ENCODE results near the gene COL25A1.
"Not testable (repeated sequence)": the region's sequence is repeated elsewhere in the genome, so short reads cannot be mapped to it uniquely, and the experiment has no call there.

The COL25A1 gene

DNA sequence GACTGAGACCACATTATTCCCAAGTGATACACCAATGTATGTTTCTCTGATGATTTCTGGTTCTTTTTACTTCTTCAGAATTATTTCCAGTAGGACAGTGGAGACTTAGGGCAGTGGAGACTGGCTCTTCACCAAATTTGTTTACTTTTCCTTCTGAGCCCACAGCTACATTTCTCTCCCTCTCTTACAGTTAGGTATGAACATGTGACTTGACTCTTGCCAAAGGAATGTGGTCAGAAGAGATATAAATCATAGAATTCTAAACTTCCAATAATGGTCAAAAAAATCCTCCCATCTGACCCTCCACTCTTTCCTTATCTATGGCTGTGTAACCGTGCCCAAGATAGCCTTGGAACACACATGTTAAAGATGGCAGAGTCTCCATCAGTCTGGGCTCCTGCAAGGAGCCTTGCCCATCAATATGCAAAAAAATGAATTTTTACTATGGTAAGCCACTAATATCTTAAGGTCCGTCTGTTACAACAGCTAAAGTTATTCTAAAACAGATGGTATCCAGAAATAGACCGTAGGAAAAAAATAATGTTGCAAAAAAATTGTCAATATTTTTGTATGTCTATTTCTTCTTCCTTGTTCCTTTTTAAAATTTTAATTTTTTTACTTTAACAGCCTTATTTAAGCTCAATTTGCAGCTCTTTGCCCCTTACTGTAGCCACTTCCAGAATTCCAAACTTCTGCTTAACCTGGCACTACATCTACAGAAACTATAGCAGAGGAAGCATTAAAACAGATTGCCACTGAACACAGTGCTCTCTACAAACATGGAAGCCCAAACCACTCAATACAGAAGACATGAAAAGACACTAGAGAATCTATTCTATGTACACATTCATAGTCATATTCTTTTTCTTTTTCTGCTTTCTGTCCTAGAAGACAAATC is 260.7 kb downstream of the COL25A1 start:
- in situ Hi-C loops (cut with HindIII; ENCODE audit: low pct_unique_long_range_greater_than_20kb, low sequenced_read_pairs), result no loop called here
- no peak for TF ChIP-seq JUND (IDR thresholded peaks at IDR 0.05; ENCODE audit: low read depth)
- DNase-seq (ENCODE audit: low read depth in 1 of 2, low spot score in 1 of 2), result no peak

DNA sequence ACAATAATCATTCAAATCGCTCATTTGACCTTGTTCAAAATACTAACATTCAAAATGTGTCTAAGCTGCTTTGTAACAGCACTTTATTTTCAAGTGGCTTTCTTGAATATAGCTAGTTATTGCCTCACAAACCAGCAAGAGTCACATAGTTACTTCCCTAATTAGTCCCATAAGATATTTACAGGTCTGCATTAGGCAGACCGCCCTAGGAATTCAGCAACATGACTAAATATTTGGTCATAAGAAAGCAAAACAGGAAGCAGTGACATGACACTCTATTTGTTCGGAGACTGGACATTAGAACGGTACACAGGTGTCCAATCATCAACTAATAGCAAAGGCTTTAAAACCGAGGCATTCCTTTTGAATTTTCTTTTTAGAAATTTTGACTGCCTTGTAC is 262.0 kb downstream of the COL25A1 start:
- TF ChIP-seq JUND (IDR thresholded peaks at IDR 0.05; ENCODE audit: low read depth), result no peak
- DNase-seq (ENCODE audit: low read depth in 1 of 2, low spot score in 1 of 2), result no peak
- in situ Hi-C loops (cut with HindIII; ENCODE audit: low pct_unique_long_range_greater_than_20kb, low sequenced_read_pairs), result no loop called here

DNA sequence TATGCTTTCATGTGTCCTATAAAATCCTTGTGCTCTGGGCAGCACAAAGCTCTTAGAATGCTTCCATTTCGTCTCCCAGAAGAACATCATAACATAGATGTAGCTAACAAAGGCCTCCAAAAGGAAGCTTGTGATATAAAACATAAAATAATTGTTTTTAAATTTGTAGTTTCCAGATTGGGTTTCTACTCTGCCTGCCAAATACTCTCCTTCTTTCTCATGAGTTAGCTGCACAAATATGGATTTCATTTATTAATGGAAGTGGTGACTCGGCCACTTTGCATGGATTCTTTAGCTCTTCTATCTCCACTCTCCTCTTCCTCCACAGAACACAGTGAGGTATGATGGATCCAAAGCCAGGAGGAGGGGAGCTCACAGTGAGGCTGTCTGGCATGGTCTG is 265.4 kb downstream of the COL25A1 start:
- TF ChIP-seq JUND (IDR thresholded peaks at IDR 0.05; ENCODE audit: low read depth), result no peak
- in situ Hi-C loops (cut with HindIII; ENCODE audit: low pct_unique_long_range_greater_than_20kb, low sequenced_read_pairs), result no loop called here
- DNase-seq (ENCODE audit: low read depth in 1 of 2, low spot score in 1 of 2), result no peak

DNA sequence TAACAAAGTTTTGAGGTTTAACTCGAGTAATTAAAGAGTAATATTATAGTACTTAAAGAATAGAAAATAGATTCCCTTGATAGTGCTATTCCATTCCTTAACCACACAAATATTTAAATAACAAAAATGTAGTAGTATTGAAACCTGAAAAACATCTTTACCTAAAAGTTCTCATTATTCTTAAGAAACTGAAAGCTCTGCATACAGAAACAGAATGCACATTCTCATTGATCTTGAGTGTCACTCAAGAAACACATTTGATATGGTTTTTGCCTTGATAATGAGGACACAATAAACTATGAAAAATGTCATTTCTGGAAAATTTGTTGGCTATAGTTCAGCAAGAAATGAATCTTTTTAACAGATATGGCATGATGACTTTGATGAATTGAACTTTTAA is 268.5 kb downstream of the COL25A1 start:
- TF ChIP-seq JUND (IDR thresholded peaks at IDR 0.05; ENCODE audit: low read depth), result no peak
- in situ Hi-C loops (cut with HindIII; ENCODE audit: low pct_unique_long_range_greater_than_20kb, low sequenced_read_pairs), result no loop called here

DNA sequence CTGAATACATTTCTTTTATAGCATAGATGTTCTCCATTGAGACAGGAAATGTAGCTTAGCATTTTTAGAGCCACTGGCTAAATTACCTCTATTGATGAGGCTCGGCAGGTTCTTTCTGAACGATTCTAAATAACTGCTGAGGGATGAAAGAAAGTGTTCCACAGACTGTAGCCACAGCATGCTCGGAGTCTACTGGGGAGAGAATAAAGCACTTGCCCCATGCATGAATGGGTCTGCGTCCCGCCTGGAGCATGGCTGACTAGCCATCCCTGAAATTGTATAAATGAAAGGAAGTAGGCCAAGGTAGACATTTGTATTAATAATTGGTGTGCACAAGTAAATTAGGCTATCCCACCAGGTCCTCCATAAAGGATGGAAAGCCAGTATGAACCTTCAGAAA is 269.8 kb downstream of the COL25A1 start:
- in situ Hi-C loops (cut with HindIII; ENCODE audit: low pct_unique_long_range_greater_than_20kb, low sequenced_read_pairs), result no loop called here
- TF ChIP-seq JUND (IDR thresholded peaks at IDR 0.05; ENCODE audit: low read depth), result no peak
- no peak for DNase-seq (ENCODE audit: low read depth in 1 of 2, low spot score in 1 of 2)

More for the DNA sequence above, 268.5 kb downstream of the COL25A1 start:
- no peak for DNase-seq (ENCODE audit: low read depth in 1 of 2, low spot score in 1 of 2)

DNA sequence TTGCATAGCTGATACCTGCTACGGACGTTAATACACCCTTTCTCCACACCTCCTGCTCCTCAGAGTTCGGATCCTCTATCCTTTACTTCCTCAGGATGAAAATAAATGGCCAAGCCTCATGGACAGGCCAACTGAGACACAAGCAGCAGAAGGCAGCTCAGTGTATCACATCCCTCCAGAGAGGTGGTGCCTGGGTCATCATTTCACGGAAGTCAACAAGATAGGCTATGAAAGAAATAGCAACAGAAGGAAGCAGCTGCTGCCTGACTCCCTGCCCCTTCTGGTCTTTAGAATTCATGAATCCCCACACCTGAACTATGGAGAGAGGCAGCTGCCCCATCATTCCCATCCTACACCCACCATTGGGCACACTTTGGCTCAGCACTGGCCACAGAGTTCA is 272.5 kb downstream of the COL25A1 start:
- in situ Hi-C loops (cut with HindIII; ENCODE audit: low pct_unique_long_range_greater_than_20kb, low sequenced_read_pairs), result no loop called here
- TF ChIP-seq JUND (IDR thresholded peaks at IDR 0.05; ENCODE audit: low read depth), result no peak
- DNase-seq (ENCODE audit: low read depth in 1 of 2, low spot score in 1 of 2), result no peak

DNA sequence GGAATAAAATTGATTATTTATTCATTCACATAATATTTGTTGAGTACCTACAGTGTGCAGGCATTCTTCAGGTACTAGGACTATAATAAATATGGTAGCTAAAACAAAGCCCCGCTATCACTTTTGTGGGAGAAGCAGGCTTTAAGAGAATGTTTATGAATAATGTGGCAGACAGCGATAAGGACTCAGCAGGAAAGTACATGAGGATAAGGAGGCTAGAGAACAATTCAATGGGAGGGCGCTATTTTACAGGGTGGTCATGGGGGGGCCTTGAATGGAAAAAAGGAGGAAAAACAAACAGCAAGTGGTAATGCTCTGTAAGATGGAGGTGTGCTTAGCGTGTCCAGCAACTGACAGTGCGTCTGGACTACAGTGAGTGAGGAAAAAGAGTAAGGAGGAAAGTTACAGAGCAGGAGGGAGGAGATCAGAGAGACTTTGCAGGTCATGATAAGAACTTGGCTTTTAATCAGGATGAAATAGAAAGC is 275.4 kb downstream of the COL25A1 start:
- in situ Hi-C loops (cut with HindIII; ENCODE audit: low pct_unique_long_range_greater_than_20kb, low sequenced_read_pairs), result no loop called here
- no peak for DNase-seq (ENCODE audit: low read depth in 1 of 2, low spot score in 1 of 2)
- TF ChIP-seq JUND (IDR thresholded peaks at IDR 0.05; ENCODE audit: low read depth), result no peak

DNA sequence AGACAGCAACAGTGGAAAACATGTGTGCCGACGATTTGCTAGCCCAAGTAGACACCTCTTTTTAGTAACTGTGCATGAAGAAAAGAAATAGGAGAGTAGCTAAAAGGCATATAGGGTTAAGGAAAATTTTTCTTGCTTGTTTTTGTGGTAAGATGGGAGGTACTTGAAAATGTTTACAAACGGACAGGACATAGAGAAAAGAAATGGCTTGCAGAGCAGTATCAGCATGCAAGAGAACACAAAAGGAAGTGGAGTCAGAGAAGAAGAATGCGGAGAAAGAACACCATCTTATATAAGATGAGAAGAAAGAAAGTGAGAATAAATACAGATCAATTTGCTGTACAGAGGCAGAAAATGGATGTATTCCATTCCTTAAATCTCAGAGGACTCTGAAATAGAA is 275.9 kb downstream of the COL25A1 start:
- DNase-seq (ENCODE audit: low read depth in 1 of 2, low spot score in 1 of 2), result no peak
- in situ Hi-C loops (cut with HindIII; ENCODE audit: low pct_unique_long_range_greater_than_20kb, low sequenced_read_pairs), result no loop called here
- no peak for TF ChIP-seq JUND (IDR thresholded peaks at IDR 0.05; ENCODE audit: low read depth)

DNA sequence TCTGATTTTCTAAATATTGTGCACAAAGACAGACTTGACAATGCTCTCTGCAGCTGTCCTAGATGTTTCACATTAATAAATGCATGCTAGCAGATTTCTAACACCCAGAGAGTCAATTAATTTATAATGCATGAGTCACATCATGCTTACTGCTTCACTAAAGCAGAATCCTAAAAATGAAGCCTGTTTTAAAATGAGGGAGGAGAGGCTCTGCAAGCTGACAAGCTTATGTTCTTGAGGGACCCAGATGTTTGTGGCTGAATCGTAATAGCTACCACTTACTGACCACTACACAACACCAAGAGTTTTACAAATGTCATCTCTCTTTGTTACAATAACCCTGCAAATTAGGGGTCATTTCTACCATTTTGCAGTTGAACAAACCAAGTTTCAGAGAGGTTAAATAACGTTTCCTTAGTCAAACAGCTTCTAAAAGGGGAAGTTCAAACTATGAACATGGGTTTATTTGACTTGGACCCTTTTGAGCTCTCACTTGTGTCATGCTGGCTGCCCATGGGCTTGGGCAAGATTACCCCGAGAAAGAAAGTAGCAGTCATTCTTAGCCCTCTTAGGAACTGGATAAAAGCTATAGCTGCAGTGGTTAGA is 276.9 kb downstream of the COL25A1 start:
- DNase-seq (ENCODE audit: low read depth in 1 of 2, low spot score in 1 of 2), result no peak
- in situ Hi-C loops (cut with HindIII; ENCODE audit: low pct_unique_long_range_greater_than_20kb, low sequenced_read_pairs), result no loop called here
- no peak for TF ChIP-seq JUND (IDR thresholded peaks at IDR 0.05; ENCODE audit: low read depth)

DNA sequence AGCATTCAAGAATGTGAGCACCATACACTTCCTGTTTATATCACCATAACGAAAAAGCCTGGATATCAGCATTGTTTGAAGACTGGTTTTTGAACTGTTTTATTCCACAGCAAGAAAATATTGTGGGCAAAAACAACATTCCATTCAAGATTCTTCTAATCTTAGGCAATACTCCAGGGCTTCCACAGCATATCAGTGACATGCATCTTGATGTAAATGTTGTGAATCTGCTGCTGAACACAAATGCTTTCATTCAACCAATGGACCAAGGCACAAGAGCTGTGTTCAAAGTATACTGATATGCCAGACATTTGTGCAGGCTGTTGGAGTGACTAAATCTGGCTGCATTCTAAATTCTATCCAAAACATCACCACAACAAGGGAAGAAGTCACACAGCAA is 279.5 kb downstream of the COL25A1 start:
- TF ChIP-seq JUND (IDR thresholded peaks at IDR 0.05; ENCODE audit: low read depth), result no peak
- no peak for DNase-seq (ENCODE audit: low read depth in 1 of 2, low spot score in 1 of 2)
- in situ Hi-C loops (cut with HindIII; ENCODE audit: low pct_unique_long_range_greater_than_20kb, low sequenced_read_pairs), result no loop called here

DNA sequence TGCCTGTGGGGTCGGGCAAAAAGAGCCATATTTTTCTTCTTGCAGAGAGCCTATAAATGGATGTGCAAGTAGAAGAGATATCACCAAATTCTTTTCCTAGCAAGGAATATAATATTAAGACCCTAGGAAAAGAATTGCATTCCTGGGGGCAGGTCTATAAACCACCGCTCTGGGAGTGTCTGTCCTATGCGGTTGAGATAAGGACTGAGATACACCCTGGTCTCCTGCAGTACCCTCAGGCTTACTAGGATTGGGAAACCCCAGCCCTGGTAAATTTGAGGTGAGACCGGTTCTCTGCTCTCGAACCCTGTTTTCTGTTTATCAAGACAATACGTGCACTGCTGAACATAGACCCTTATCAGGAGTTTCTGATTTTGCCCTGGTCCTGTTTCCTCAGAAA is 280.8 kb downstream of the COL25A1 start:
- DNase-seq (ENCODE audit: low read depth in 1 of 2, low spot score in 1 of 2); in situ Hi-C loops (cut with HindIII; ENCODE audit: low pct_unique_long_range_greater_than_20kb, low sequenced_read_pairs): not testable (repeated sequence)

DNA sequence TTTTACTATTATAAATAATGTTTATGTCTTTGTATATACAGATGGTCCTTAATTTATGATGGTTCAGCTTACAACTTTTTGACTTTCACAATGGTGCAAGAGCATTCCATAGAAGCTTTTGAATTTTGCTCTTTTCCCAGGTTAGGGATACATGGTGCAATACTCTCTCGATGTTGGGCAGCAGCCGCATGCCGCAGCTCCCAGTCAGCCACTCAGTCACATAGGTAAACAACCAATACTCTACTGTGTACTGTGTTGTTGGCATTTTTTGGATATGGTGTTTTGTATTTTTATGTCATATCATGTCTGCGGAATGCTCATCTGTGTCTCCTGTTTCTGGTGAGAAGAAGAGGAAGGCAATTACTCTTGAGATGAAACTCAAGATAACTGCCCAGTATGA is 281.6 kb downstream of the COL25A1 start:
- TF ChIP-seq JUND (IDR thresholded peaks at IDR 0.05; ENCODE audit: low read depth), result no peak
- in situ Hi-C loops (cut with HindIII; ENCODE audit: low pct_unique_long_range_greater_than_20kb, low sequenced_read_pairs), result no loop called here
- DNase-seq (ENCODE audit: low read depth in 1 of 2, low spot score in 1 of 2), result no peak

DNA sequence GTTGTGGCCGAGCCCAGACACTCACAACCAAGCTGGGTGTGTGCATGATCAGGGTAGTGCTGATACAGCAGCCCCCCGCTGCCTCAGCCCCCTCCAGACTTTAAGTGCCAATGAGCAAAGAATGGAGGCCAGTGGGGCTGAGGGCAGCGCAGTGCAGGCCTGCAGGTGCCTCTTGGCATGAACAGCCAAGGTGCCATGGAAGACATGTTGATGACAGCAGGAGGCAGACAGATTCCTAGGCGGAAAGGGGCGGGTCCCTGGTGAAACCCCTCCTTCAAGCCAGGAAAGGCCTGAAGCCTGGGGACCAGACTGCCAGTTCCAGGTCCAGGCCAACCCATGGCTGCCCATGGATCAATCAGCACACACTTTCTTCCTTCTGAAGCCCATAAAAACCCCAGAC is 286.3 kb downstream of the COL25A1 start:
- in situ Hi-C loops (cut with HindIII; ENCODE audit: low pct_unique_long_range_greater_than_20kb, low sequenced_read_pairs), result no loop called here
- no peak for TF ChIP-seq JUND (IDR thresholded peaks at IDR 0.05; ENCODE audit: low read depth)
- no peak for DNase-seq (ENCODE audit: low read depth in 1 of 2, low spot score in 1 of 2)

Data from T47D (cell line).